Left lung (tissue), 10 donors: ENCODE results near the gene RYR2. TPM values are rescaled to one million over a fixed set of nuclear protein-coding genes. Genes with fewer than 3 reads are reported as not detected.

Source experiments
- ATAC-seq: fragments of 200-7000 bp; cut with Tn5 transposase; one replicate; pipeline ENCODE4 v1.9.1; 2020; ENCODE audit warnings: moderate library complexity
- DNase-seq, 4 donors: peaks; one replicate each; pipeline ENCODE4 v3.0.0-alpha.2; 2013 to 2020
- H3K27ac ChIP-seq, 2 donors: fragments of 200-600 bp; sonication (generic) in 1 of 2; one replicate each; pipeline versions ENCODE4 v1.5.0 to v1.8.0; 2020 to 2021
- H3K27me3 ChIP-seq, 2 donors: fragments of 200-600 bp; sonication (generic) in 1 of 2; one replicate each; pipeline versions ENCODE4 v1.5.0 to v1.8.0; 2020 to 2021
- H3K36me3 ChIP-seq, 2 donors: fragments of 200-600 bp; sonication (generic) in 1 of 2; one replicate each; pipeline versions ENCODE4 v1.5.0 to v1.8.0; 2020 to 2021
- H3K4me1 ChIP-seq, 2 donors: fragments of 200-600 bp; one replicate each; pipeline ENCODE4 v1.8.0; 2021
- H3K4me3 ChIP-seq, 2 donors: fragments of 200-600 bp; sonication (generic) in 1 of 2; one replicate each; pipeline versions ENCODE4 v1.5.0 to v1.8.0; 2020 to 2021; ENCODE audit warnings: mild to moderate bottlenecking in 1 of 2
- H3K9me3 ChIP-seq, 2 donors: fragments of 200-600 bp; sonication (generic) in 1 of 2; one replicate each; pipeline versions ENCODE4 v1.5.0 to v1.8.0; 2020 to 2021
- CTCF ChIP-seq, 2 donors: fragments of 200-600 bp; sonication (generic) in 1 of 2; IDR thresholded peaks; one replicate each; pipeline versions ENCODE4 v1.5.0 to v1.8.0; 2021; ENCODE audit warnings: antibody characterized with exemption in 2 of 2
- intact Hi-C, 2 donors: fragments of 100-400 bp; cut with DNase I; formaldehyde crosslinking; loops; one replicate each; pipeline versions ENCODE4 v1.11.2 to v1.14.2; 2022
- polyA plus RNA-seq, 6 donors: library from polyadenylated mRNA; unstranded; fragments of 120-200 nt; gene quantifications; one replicate each; pipeline ENCODE4 v1.2.1, GENCODE V29; 2013; ENCODE audit not compliant: insufficient read length in 6 of 6
- total RNA-seq, 2 donors: library from RNA; stranded (reverse); fragmentation: NEBNext Ultra II Directional; extraction: Animal tissue kit (Norgen Biotek cat#: 25700); gene quantifications; one replicate each; pipeline ENCODE4 v1.2.1, GENCODE V29; 2021
- donor health status: DM: no; HTN: yes; CAD: no.
- donor health status: DM: no; HTN: no; CAD: no.

RYR2 gene
- total and polyA plus RNA-seq, 8 donors: 4.7 to 10.3 (median 7.6) TPM

- intact Hi-C loops: no loop called here
- DNase-seq: peak in 2 of 4 donors; percentile 35 to 42
- Histone ChIP-seq H3K27me3 (no peaks in the 10 kb centered on the region), H3K4me1 (no peaks in the 10 kb centered on the region), H3K4me3 (no peak overlapping the region), H3K9me3 (no peaks in the 10 kb centered on the region), H3K36me3 (no peaks in the 10 kb centered on the region), H3K27ac (no peak overlapping the region)
- no peak for TF ChIP-seq CTCF (IDR thresholded peaks at IDR 0.05)
- peak; percentile 21 for ATAC-seq
Measured at GRCh38 chr1:237677979-237678378, 636.0 kb downstream of the RYR2 start.

- Histone ChIP-seq H3K9me3 (no peaks in the 10 kb centered on the region), H3K4me1 (no peaks in the 10 kb centered on the region), H3K27me3 (no peaks in the 10 kb centered on the region), H3K36me3 (no peaks in the 10 kb centered on the region), H3K27ac (no peak overlapping the region), H3K4me3 (no peak overlapping the region)
- no peak for ATAC-seq
- intact Hi-C loops: no loop called here
- no peak for TF ChIP-seq CTCF (IDR thresholded peaks at IDR 0.05)
- DNase-seq: no peak
Measured at GRCh38 chr1:237679687-237680086, 637.7 kb downstream of the RYR2 start.

- intact Hi-C loops: no loop called here
- Histone ChIP-seq H3K27me3 (no peaks in the 10 kb centered on the region), H3K4me1 (no peaks in the 10 kb centered on the region), H3K27ac (no peak overlapping the region), H3K9me3 (no peaks in the 10 kb centered on the region), H3K4me3 (no peak overlapping the region), H3K36me3 (no peaks in the 10 kb centered on the region)
- no peak for ATAC-seq
- DNase-seq: peak in 1 of 4 donors; percentile 13
- no peak for TF ChIP-seq CTCF (IDR thresholded peaks at IDR 0.05)
Measured at GRCh38 chr1:237681210-237681609, 639.2 kb downstream of the RYR2 start.

GRCh38 chr1:237684236-237684635 is 642.3 kb downstream of the RYR2 start:
- H3K4me1 ChIP-seq: no peaks in the 10 kb centered on the region
- H3K27ac ChIP-seq: no peak overlapping the region
- no peaks in the 10 kb centered on the region for H3K9me3 ChIP-seq
- no peaks in the 10 kb centered on the region for H3K36me3 ChIP-seq
- no peak overlapping the region for H3K4me3 ChIP-seq
- DNase-seq (no peak), ATAC-seq (no peak)
- intact Hi-C loops: no loop called here
- no peaks in the 10 kb centered on the region for H3K27me3 ChIP-seq
- no peak for TF ChIP-seq CTCF (IDR thresholded peaks at IDR 0.05)

- Histone ChIP-seq H3K36me3 (no peaks in the 10 kb centered on the region), H3K4me3 (no peak overlapping the region), H3K4me1 (no peaks in the 10 kb centered on the region), H3K9me3 (no peaks in the 10 kb centered on the region), H3K27ac (no peak overlapping the region), H3K27me3 (no peaks in the 10 kb centered on the region)
- intact Hi-C loops: no loop called here
- DNase-seq (no peak), ATAC-seq (no peak)
- TF ChIP-seq CTCF (IDR thresholded peaks at IDR 0.05): no peak
Measured at GRCh38 chr1:237685551-237685950, 643.6 kb downstream of the RYR2 start.
